ENCODE measurements around the gene AP4S1. TPM values are rescaled to one million over a fixed set of nuclear protein-coding genes. Genes with fewer than 3 reads are reported as not detected.

AP4S1 gene
- total and polyA plus RNA-seq, 2 of the 8 experiments (the other 6 are each of a cell fraction or from before 2014, with no cell fraction given): 2.8 to 9.9 TPM

DNA sequence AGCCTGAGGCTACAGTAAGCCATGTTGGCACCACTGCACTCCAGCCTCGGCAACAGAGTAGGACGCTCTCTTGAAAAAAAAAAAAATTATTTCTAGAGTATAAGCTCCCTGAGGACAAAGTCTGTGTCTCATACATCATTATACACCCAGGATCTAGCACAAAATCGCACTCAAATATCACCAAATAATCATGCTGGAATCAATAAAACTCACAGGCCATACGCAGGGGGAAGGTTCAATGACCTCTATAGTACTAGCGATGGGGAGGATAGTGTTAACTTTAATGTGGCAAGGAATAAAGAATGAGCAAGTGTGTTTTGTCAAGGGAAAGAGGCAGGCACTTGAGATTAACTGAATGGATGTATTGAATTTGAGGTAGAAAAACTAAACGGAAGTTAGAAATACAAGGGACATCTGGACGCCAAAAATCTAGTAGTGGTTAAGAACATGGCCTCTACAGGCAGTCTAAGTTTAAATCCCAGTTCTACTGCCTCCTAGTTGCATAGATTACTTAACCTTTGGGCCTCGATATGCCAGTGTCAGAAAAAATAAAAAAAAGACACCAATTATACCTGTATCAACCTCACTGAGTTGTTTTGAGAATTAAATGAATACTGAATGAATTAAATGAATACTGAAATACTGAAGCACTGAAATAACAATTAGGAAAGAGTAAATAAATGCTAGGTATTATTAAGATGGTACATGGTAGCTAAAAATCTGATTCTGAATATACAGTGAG is 4.4 kb upstream of the AP4S1 start (continued):
- TF ChIP-seq, protein P1, sequence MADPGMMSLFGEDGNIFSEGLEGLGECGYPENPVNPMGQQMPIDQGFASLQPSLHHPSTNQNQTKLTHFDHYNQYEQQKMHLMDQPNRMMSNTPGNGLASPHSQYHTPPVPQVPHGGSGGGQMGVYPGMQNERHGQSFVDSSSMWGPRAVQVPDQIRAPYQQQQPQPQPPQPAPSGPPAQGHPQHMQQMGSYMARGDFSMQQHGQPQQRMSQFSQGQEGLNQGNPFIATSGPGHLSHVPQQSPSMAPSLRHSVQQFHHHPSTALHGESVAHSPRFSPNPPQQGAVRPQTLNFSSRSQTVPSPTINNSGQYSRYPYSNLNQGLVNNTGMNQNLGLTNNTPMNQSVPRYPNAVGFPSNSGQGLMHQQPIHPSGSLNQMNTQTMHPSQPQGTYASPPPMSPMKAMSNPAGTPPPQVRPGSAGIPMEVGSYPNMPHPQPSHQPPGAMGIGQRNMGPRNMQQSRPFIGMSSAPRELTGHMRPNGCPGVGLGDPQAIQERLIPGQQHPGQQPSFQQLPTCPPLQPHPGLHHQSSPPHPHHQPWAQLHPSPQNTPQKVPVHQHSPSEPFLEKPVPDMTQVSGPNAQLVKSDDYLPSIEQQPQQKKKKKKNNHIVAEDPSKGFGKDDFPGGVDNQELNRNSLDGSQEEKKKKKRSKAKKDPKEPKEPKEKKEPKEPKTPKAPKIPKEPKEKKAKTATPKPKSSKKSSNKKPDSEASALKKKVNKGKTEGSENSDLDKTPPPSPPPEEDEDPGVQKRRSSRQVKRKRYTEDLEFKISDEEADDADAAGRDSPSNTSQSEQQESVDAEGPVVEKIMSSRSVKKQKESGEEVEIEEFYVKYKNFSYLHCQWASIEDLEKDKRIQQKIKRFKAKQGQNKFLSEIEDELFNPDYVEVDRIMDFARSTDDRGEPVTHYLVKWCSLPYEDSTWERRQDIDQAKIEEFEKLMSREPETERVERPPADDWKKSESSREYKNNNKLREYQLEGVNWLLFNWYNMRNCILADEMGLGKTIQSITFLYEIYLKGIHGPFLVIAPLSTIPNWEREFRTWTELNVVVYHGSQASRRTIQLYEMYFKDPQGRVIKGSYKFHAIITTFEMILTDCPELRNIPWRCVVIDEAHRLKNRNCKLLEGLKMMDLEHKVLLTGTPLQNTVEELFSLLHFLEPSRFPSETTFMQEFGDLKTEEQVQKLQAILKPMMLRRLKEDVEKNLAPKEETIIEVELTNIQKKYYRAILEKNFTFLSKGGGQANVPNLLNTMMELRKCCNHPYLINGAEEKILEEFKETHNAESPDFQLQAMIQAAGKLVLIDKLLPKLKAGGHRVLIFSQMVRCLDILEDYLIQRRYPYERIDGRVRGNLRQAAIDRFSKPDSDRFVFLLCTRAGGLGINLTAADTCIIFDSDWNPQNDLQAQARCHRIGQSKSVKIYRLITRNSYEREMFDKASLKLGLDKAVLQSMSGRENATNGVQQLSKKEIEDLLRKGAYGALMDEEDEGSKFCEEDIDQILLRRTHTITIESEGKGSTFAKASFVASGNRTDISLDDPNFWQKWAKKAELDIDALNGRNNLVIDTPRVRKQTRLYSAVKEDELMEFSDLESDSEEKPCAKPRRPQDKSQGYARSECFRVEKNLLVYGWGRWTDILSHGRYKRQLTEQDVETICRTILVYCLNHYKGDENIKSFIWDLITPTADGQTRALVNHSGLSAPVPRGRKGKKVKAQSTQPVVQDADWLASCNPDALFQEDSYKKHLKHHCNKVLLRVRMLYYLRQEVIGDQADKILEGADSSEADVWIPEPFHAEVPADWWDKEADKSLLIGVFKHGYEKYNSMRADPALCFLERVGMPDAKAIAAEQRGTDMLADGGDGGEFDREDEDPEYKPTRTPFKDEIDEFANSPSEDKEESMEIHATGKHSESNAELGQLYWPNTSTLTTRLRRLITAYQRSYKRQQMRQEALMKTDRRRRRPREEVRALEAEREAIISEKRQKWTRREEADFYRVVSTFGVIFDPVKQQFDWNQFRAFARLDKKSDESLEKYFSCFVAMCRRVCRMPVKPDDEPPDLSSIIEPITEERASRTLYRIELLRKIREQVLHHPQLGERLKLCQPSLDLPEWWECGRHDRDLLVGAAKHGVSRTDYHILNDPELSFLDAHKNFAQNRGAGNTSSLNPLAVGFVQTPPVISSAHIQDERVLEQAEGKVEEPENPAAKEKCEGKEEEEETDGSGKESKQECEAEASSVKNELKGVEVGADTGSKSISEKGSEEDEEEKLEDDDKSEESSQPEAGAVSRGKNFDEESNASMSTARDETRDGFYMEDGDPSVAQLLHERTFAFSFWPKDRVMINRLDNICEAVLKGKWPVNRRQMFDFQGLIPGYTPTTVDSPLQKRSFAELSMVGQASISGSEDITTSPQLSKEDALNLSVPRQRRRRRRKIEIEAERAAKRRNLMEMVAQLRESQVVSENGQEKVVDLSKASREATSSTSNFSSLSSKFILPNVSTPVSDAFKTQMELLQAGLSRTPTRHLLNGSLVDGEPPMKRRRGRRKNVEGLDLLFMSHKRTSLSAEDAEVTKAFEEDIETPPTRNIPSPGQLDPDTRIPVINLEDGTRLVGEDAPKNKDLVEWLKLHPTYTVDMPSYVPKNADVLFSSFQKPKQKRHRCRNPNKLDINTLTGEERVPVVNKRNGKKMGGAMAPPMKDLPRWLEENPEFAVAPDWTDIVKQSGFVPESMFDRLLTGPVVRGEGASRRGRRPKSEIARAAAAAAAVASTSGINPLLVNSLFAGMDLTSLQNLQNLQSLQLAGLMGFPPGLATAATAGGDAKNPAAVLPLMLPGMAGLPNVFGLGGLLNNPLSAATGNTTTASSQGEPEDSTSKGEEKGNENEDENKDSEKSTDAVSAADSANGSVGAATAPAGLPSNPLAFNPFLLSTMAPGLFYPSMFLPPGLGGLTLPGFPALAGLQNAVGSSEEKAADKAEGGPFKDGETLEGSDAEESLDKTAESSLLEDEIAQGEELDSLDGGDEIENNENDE (IDR thresholded peaks at IDR 0.05; ENCODE audit: insufficient replicate concordance, low read length): no peak
